NB4 (cell line): ENCODE results near the gene NR2F2.
A peak's percentile ranks its signal among the peaks of the same experiment; 100 is the strongest.

Experiments used
- DNase-seq: peaks from one replicate; pipeline ENCODE4 v3.0.0; 2010; ENCODE audit warnings: low read depth
- H3K4me3 ChIP-seq: one replicate; pipeline ENCODE4 v1.5.1; 2011; ENCODE audit warnings: mild to moderate bottlenecking, low read depth, low read length, moderate library complexity
- CTCF ChIP-seq: IDR thresholded peaks from one replicate; pipeline ENCODE4 v1.5.1; 2012; ENCODE audit warnings: low read depth, low read length
- MAX ChIP-seq: IDR thresholded peaks from 2 replicates; pipeline ENCODE4 v1.6.1; 2011; ENCODE audit warnings: low read depth, low read length
- MYC ChIP-seq: IDR thresholded peaks from 2 replicates; pipeline ENCODE4 v1.6.1; 2011; ENCODE audit warnings: low read depth, low read length
- POLR2A ChIP-seq: IDR thresholded peaks from 2 replicates; pipeline ENCODE4 v1.6.1; 2011; ENCODE audit warnings: mild to moderate bottlenecking; ENCODE audit not compliant: insufficient read length; ENCODE audit errors: extremely low read depth

Gene NR2F2

GRCh38 chr15:96331945-96332636, 1.6 kb downstream of the NR2F2 start:
- peak overlapping the region; percentile 94 for H3K4me3 ChIP-seq
- DNase-seq = peak; percentile 89
- TF ChIP-seq MAX = peak; percentile 97
- peak; percentile 98 for TF ChIP-seq MYC
- TF ChIP-seq CTCF = peak; percentile 6
- TF ChIP-seq POLR2A = peak; percentile 55

- DNase-seq = no peak
- peak overlapping the region; percentile 94 for H3K4me3 ChIP-seq
- TF ChIP-seq MYC (no peak), POLR2A (no peak), MAX (no peak), CTCF (no peak)
These were observed 2.2 kb downstream of the NR2F2 start for GRCh38 chr15:96332637-96333121.

- peak overlapping the region; percentile 94 for H3K4me3 ChIP-seq
- TF ChIP-seq MYC (peak; percentile 33), CTCF (no peak)
- peak; percentile 66 for DNase-seq
These were observed 2.9 kb downstream of the NR2F2 start for GRCh38 chr15:96333131-96334016.

- TF ChIP-seq MAX = no peak
- TF ChIP-seq POLR2A = no peak
- TF ChIP-seq CTCF = no peak
- TF ChIP-seq MYC = no peak
- no peak for DNase-seq
- H3K4me3 ChIP-seq = peak overlapping the region; percentile 94
These were observed 3.7 kb downstream of the NR2F2 start for GRCh38 chr15:96334017-96334704.

- no peak for DNase-seq
- no peak for TF ChIP-seq MYC
- no peak for TF ChIP-seq MAX
- TF ChIP-seq POLR2A = no peak
- H3K4me3 ChIP-seq = peak overlapping the region; percentile 94
These were observed 4.4 kb downstream of the NR2F2 start for GRCh38 chr15:96334705-96335410.
